GM12878 (cell line): Measurements from ENCODE around the gene TPPP. TPM values are rescaled to one million over a fixed set of nuclear protein-coding genes. Genes with fewer than 3 reads are reported as not detected.

ENCODE experiments used
- ATAC-seq: fragments of 200-7000 bp; cut with Tn5 transposase; 3 replicates; pipeline ENCODE4 v1.9.1; 2020; ENCODE audit warnings: mild to moderate bottlenecking, moderate library complexity
- BruUV-seq: library from RNA; stranded (reverse); fragments of 400-500 nt; replicated peaks from 2 replicates; lab custom pipeline; 2021; lab: Mats Ljungman, UMichigan
- CTCF ChIA-PET: fragments of 300-600 bp; sonication (Branson Sonifier 250); formaldehyde crosslinking; extraction: SDS; loops from one replicate; lab custom pipeline; 2021; ENCODE audit warnings: inconsistent platforms; lab: Yijun Ruan, JAX
- POLR2A ChIA-PET: fragments of 350-600 bp; formaldehyde crosslinking; extraction: SDS; loops from one replicate; lab custom pipeline; 2021; ENCODE audit warnings: inconsistent platforms; lab: Charles Lee
- RAD21 ChIA-PET: fragments of 300-600 bp; sonication (Branson Sonifier 250); formaldehyde crosslinking; loops from one replicate; lab custom pipeline; 2023; ENCODE audit warnings: antibody characterized with exemption; ENCODE audit not compliant: unreplicated experiment; lab: Charles Lee
- SMC1A ChIA-PET: fragments of 300-600 bp; sonication (Branson Sonifier 250); formaldehyde crosslinking; loops from one replicate; lab custom pipeline; 2023; ENCODE audit not compliant: unreplicated experiment, uncharacterized antibody; lab: Charles Lee
- DNase-seq: peaks from one replicate; pipeline ENCODE4 v3.0.0-alpha.2; 2011; ENCODE audit warnings: low read depth, low spot score
- FAIRE-seq: peaks from 3 replicates; lab custom pipeline; 2011; peaks lifted over from hg19 to GRCh38; lab: Jason Lieb, UNC
- H2AFZ ChIP-seq: 2 replicates; pipeline ENCODE4 v1.6.0; 2011; ENCODE audit warnings: low read depth, low read length, control low read depth; ENCODE audit not compliant: control insufficient read depth
- H3K27ac ChIP-seq: 2 replicates; pipeline ENCODE4 v1.5.1; 2011; ENCODE audit warnings: control low read depth; ENCODE audit not compliant: control insufficient read depth, insufficient read depth
- H3K27me3 ChIP-seq, 2 experiments: replicated peaks in 1 of 2; 2 replicates each; pipeline versions ENCODE4 v1.6.0 to v1.6.1; 2011; ENCODE audit warnings: low read length in 1 of 2; ENCODE audit not compliant: control insufficient read depth in 2 of 2, insufficient read depth in 2 of 2
- H3K36me3 ChIP-seq, 2 experiments: 2 replicates each; pipeline ENCODE4 v1.5.1; 2011; ENCODE audit warnings: low read length in 1 of 2; ENCODE audit not compliant: control insufficient read depth in 2 of 2, insufficient read depth in 2 of 2
- H3K4me1 ChIP-seq: 2 replicates; pipeline ENCODE4 v1.6.1; 2011; ENCODE audit warnings: mild to moderate bottlenecking, low read length, moderate library complexity, mixed read lengths; ENCODE audit not compliant: control insufficient read depth, insufficient read depth
- H3K4me2 ChIP-seq: 2 replicates; pipeline ENCODE4 v1.6.0; 2011; ENCODE audit warnings: control low read depth; ENCODE audit not compliant: control insufficient read depth, insufficient read depth
- H3K4me3 ChIP-seq: fragments of 200-600 bp; sonication (generic); 2 replicates; pipeline ENCODE4 v1.5.1; 2016
- H3K79me2 ChIP-seq: 2 replicates; pipeline ENCODE4 v1.6.0; 2011; ENCODE audit warnings: low read length; ENCODE audit not compliant: control insufficient read depth, insufficient read depth
- H3K9ac ChIP-seq: 2 replicates; pipeline ENCODE4 v1.8.0; 2011; ENCODE audit warnings: low read length, control low read depth, mixed read lengths; ENCODE audit not compliant: control insufficient read depth, insufficient read depth
- H3K9me3 ChIP-seq: replicated peaks from 3 replicates; pipeline ENCODE4 v1.5.1; 2011; ENCODE audit warnings: mild to moderate bottlenecking, low read length; ENCODE audit not compliant: control insufficient read depth, insufficient read depth
- H4K20me1 ChIP-seq: 2 replicates; pipeline ENCODE4 v1.6.0; 2011; ENCODE audit not compliant: control insufficient read depth, insufficient read depth
- GABPA ChIP-seq: IDR thresholded peaks from 2 replicates; pipeline ENCODE4 v1.6.1; 2014; ENCODE audit warnings: antibody characterized with exemption, low read depth, mild to moderate bottlenecking, inconsistent platforms
- JUNB ChIP-seq: IDR thresholded peaks from 2 replicates; pipeline ENCODE4 v1.6.1; 2016; ENCODE audit warnings: antibody characterized with exemption, mild to moderate bottlenecking
- NFIC ChIP-seq: IDR thresholded peaks from 2 replicates; pipeline ENCODE4 v1.6.1; 2012; ENCODE audit warnings: low read depth, mild to moderate bottlenecking, inconsistent platforms, low read length, moderate library complexity
- PAX8 ChIP-seq: fragments of 450-650 bp; IDR thresholded peaks from 2 replicates; pipeline ENCODE4 v1.6.1; 2017; ENCODE audit warnings: mild to moderate bottlenecking, moderate library complexity
- YY1 ChIP-seq: IDR thresholded peaks from 2 replicates; pipeline ENCODE4 v1.6.1; 2011; ENCODE audit warnings: low read depth, mild to moderate bottlenecking, low read length
- ZNF384 ChIP-seq: IDR thresholded peaks from 2 replicates; pipeline ENCODE4 v1.6.1; 2012; ENCODE audit warnings: low read depth, mild to moderate bottlenecking, low read length, improper control_type of control experiment, borderline replicate concordance
- WGBS: methylation state at CpG from one replicate; pipeline ENCODE4 v1.1.6; 2016; ENCODE audit warnings: low lambda C conversion rate; ENCODE audit not compliant: insufficient replicate concordance, insufficient coverage; ENCODE audit errors: missing lambda C conversion rate; 5-methylcytosine and 5-hydroxymethylcytosine counted together
- in situ Hi-C: fragments of 300-500 bp; cut with MboI; formaldehyde crosslinking; loops from 9 replicates; pipeline ENCODE4 v1.14.3; 2018; ENCODE audit warnings: mixed read lengths
- intact Hi-C: fragments of 100-400 bp; cut with micrococcal nuclease; formaldehyde crosslinking; loops from one replicate; pipeline ENCODE4 v1.14.2; 2022; ENCODE audit not compliant: unreplicated experiment
- polyA plus RNA-seq, 11 experiments: library from polyadenylated mRNA; depleted of rRNA in 4 of 11; unstranded in 6 of 11; stranded (reverse) in 5 of 11; fragments of >200 nt; fragmentation: Nextera tagmentation in 4 of 11; fragmentation: Illumina TruSeq in 1 of 11; extraction: Ambion mirVana in 4 of 11; extraction: Trizol in 1 of 11; gene quantifications; 1 replicate in 1 of 11; 2 replicates in 10 of 11; pipeline versions ENCODE4 v1.2.1 to v1.2.3, GENCODE V29; 2011 to 2016; ENCODE audit warnings: inconsistent platforms in 2 of 11, missing spikeins in 2 of 11, low read depth in 1 of 11
- total RNA-seq, 4 experiments: library from RNA; depleted of rRNA in 3 of 4; stranded (reverse); fragments of >200 nt in 3 of 4; fragmentation: Illumina TruSeq in 1 of 4; extraction: Trizol in 1 of 4; gene quantifications; 2 replicates each; pipeline versions ENCODE4 v1.2.1 to v1.2.3, GENCODE V29; 2013 to 2021
- TF ChIP-seq, protein P1 (sequence below): IDR thresholded peaks from 2 replicates; pipeline ENCODE4 v1.6.1; 2012; ENCODE audit warnings: low read depth, low read length, improper control_type of control experiment
- TF ChIP-seq, protein P2 (sequence below): fragments of 450-650 bp; IDR thresholded peaks from 2 replicates; pipeline ENCODE4 v1.6.1; 2018; ENCODE audit warnings: borderline replicate concordance, mild to moderate bottlenecking; ENCODE audit not compliant: partially characterized antibody

TPPP gene
- total and polyA plus RNA-seq, 10 of the 15 experiments (the other 5 are each of a cell fraction or from before 2014, with no cell fraction given) = under 0.01 to 0.24 (median 0.04) TPM; not detected in 4

DNA sequence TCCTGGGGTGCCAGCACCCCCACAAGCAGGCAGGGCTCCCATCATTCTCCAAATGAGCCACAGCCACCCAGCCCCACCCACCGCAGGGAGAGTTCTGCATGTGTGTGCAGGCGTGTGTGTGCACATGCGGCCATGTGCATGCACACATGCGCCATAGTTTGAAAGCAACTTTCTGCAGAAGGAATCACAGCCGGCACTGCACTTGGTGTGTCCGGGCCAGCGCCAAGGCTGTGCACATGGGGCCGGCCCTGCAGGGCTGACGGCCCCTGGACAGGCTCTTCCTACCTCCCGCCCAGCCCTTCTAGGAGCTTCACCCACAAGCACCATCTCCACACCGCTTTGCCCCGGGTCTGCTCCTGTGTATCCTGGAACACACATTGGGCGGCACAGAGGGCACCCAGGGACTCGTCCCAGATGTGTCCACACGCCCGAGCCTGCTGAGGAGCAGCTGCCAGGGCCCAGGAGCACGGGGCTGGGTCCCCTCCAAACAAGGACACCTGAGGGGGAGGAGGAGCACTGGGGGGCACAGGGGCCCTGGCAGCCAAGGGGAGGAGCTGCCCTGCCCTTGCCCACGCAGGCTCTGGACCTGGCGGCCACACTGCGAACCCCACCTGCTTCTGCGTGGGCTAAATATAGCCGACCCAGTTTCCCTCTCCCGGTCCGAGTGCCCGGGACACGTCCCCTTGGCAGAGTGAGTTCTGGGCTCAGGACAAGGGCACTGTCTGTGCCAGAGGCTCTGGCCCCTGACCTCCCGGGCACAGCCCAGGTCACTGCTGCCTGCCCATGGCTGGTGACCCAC is 19.1 kb downstream of the TPPP start:
- ChIA-PET CTCF (no interaction called here), SMC1A (no interaction called here), RAD21 (no interaction called here)
- Histone ChIP-seq H3K27me3 (no peaks in the 10 kb centered on the region), H3K4me3 (no peak overlapping the region), H3K4me2 (no peak overlapping the region), H3K4me1 (no peaks in the 10 kb centered on the region), H2AFZ (no peak overlapping the region)
- no peak for ATAC-seq
- intact Hi-C loops = no loop called here
- no TSS peak for BruUV-seq
- TF ChIP-seq, protein P1, sequence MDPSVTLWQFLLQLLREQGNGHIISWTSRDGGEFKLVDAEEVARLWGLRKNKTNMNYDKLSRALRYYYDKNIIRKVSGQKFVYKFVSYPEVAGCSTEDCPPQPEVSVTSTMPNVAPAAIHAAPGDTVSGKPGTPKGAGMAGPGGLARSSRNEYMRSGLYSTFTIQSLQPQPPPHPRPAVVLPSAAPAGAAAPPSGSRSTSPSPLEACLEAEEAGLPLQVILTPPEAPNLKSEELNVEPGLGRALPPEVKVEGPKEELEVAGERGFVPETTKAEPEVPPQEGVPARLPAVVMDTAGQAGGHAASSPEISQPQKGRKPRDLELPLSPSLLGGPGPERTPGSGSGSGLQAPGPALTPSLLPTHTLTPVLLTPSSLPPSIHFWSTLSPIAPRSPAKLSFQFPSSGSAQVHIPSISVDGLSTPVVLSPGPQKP = no peak
- no peak for TF ChIP-seq ZNF384
- no peak for TF ChIP-seq NFIC
- TF ChIP-seq YY1 = no peak
- no peak for TF ChIP-seq GABPA
- TF ChIP-seq, protein P2, sequence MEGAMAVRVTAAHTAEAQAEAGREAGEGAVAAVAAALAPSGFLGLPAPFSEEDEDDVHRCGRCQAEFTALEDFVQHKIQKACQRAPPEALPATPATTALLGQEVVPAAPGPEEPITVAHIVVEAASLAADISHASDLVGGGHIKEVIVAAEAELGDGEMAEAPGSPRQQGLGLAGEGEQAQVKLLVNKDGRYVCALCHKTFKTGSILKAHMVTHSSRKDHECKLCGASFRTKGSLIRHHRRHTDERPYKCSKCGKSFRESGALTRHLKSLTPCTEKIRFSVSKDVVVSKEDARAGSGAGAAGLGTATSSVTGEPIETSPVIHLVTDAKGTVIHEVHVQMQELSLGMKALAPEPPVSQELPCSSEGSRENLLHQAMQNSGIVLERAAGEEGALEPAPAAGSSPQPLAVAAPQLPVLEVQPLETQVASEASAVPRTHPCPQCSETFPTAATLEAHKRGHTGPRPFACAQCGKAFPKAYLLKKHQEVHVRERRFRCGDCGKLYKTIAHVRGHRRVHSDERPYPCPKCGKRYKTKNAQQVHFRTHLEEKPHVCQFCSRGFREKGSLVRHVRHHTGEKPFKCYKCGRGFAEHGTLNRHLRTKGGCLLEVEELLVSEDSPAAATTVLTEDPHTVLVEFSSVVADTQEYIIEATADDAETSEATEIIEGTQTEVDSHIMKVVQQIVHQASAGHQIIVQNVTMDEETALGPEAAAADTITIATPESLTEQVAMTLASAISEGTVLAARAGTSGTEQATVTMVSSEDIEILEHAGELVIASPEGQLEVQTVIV = no peak
- no peak for TF ChIP-seq PAX8
- TF ChIP-seq JUNB = no peak
- TF ChIP-seq, all 136 proteins: peak for 0
- DNase-seq (no peak), FAIRE-seq (no peak)
- Histone ChIP-seq H3K36me3 (no peaks in the 10 kb centered on the region), H4K20me1 (no peaks in the 10 kb centered on the region), H3K79me2 (no peaks in the 10 kb centered on the region), H3K27ac (no peak overlapping the region), H3K9ac (no peak overlapping the region), H3K9me3 (no peaks in the 10 kb centered on the region)
- POLR2A ChIA-PET = no interaction called here
- in situ Hi-C loops = loop anchor here (5.0 kb wide), 1 partner anchor 228 kb away; no protein-coding TSS in a partner anchor
- WGBS = 56% methylated on average over 27 of the region's 27 CpGs
